HepG2 (cell line): ENCODE measurements around the gene MPI. TPM values are rescaled to one million over a fixed set of nuclear protein-coding genes. Genes with fewer than 3 reads are reported as not detected.

ENCODE experiments used
- AHR ChIP-seq: IDR thresholded peaks from 2 replicates; pipeline ENCODE4 v1.6.1; 2018; ENCODE audit warnings: missing genetic modification reagents, missing compliant biosample characterization
- EED ChIP-seq: sonication (generic); formaldehyde crosslinking; IDR thresholded peaks from 2 replicates; pipeline ENCODE4 v1.5.0; 2020; ENCODE audit warnings: mild to moderate bottlenecking, missing genetic modification reagents
- FOXK2 ChIP-seq: fragments of 450-650 bp; IDR thresholded peaks from 2 replicates; pipeline ENCODE4 v1.6.1; 2016
- HES4 ChIP-seq: sonication (generic); formaldehyde crosslinking; IDR thresholded peaks from 2 replicates; pipeline ENCODE4 v1.9.0; 2021; ENCODE audit warnings: mild to moderate bottlenecking, missing genetic modification reagents, borderline replicate concordance
- REXO4 ChIP-seq: sonication (generic); formaldehyde crosslinking; IDR thresholded peaks from 2 replicates; pipeline ENCODE4 v1.8.0; 2022; ENCODE audit warnings: missing genetic modification reagents, mild to moderate bottlenecking, borderline replicate concordance
- SNAPC2 ChIP-seq: sonication (generic); formaldehyde crosslinking; IDR thresholded peaks from 2 replicates; pipeline ENCODE4 v1.8.1; 2022; ENCODE audit warnings: mild to moderate bottlenecking, missing genetic modification reagents
- TFDP2 ChIP-seq: sonication (generic); formaldehyde crosslinking; IDR thresholded peaks from 2 replicates; pipeline ENCODE4 v1.4.0; 2020; ENCODE audit warnings: missing genetic modification reagents
- YEATS4 ChIP-seq: sonication (generic); formaldehyde crosslinking; IDR thresholded peaks from 2 replicates; pipeline ENCODE4 v1.4.0; 2020; ENCODE audit warnings: missing genetic modification reagents, borderline replicate concordance
- ZFP36 ChIP-seq: fragments of 150-350 bp; IDR thresholded peaks from 2 replicates; pipeline ENCODE4 v1.6.1; 2018; ENCODE audit warnings: borderline replicate concordance, low read length, low read depth; ENCODE audit not compliant: partially characterized antibody
- ZNF10 ChIP-seq: sonication (generic); formaldehyde crosslinking; IDR thresholded peaks from 2 replicates; pipeline ENCODE4 v1.4.0; 2020; ENCODE audit warnings: mild to moderate bottlenecking, low read depth, missing genetic modification reagents, borderline replicate concordance
- ZNF180 ChIP-seq: sonication (generic); formaldehyde crosslinking; IDR thresholded peaks from 2 replicates; pipeline ENCODE4 v1.4.0; 2020; ENCODE audit warnings: low read depth, missing genetic modification reagents, borderline replicate concordance
- ZNF225 ChIP-seq: sonication (generic); formaldehyde crosslinking; IDR thresholded peaks from 2 replicates; pipeline ENCODE4 v1.4.0; 2020; ENCODE audit warnings: mild to moderate bottlenecking, missing genetic modification reagents
- ZNF232 ChIP-seq: sonication (generic); formaldehyde crosslinking; IDR thresholded peaks from 2 replicates; pipeline ENCODE4 v1.4.0; 2020; ENCODE audit warnings: missing genetic modification reagents, borderline replicate concordance
- ZNF570 ChIP-seq: sonication (generic); formaldehyde crosslinking; IDR thresholded peaks from 2 replicates; pipeline ENCODE4 v1.4.0; 2020; ENCODE audit warnings: mild to moderate bottlenecking, missing genetic modification reagents, borderline replicate concordance
- ZNF576 ChIP-seq: sonication (generic); formaldehyde crosslinking; IDR thresholded peaks from 2 replicates; pipeline ENCODE4 v1.4.0; 2020; ENCODE audit warnings: mild to moderate bottlenecking, missing genetic modification reagents
- ZNF775 ChIP-seq: sonication (generic); formaldehyde crosslinking; IDR thresholded peaks from 2 replicates; pipeline ENCODE4 v1.4.0; 2020; ENCODE audit warnings: missing genetic modification reagents, mild to moderate bottlenecking, moderate library complexity, borderline replicate concordance
- polyA plus RNA-seq, 8 experiments: library from polyadenylated mRNA; depleted of rRNA in 3 of 8; stranded (reverse) in 7 of 8; unstranded in 1 of 8; fragments of >200 nt; fragmentation: Illumina TruSeq in 4 of 8; extraction: Trizol in 4 of 8; gene quantifications; 2 replicates each; pipeline versions ENCODE4 v1.2.1 to v1.2.3, GENCODE V29; 2011 to 2016; ENCODE audit warnings: low read depth in 4 of 8, missing spikeins in 1 of 8, mixed read lengths in 1 of 8; ENCODE audit not compliant: insufficient read depth in 1 of 8
- total RNA-seq, 5 experiments: library from RNA; depleted of rRNA; stranded (reverse); fragments of >200 nt; fragmentation: Illumina TruSeq; extraction: Trizol; gene quantifications; 2 replicates each; pipeline ENCODE4 v1.2.3, GENCODE V29; 2016; ENCODE audit warnings: low read depth in 1 of 5
- TF ChIP-seq, protein P1 (sequence below): sonication (generic); formaldehyde crosslinking; IDR thresholded peaks from 2 replicates; pipeline ENCODE4 v1.5.0; 2020; ENCODE audit warnings: mild to moderate bottlenecking, missing genetic modification reagents, borderline replicate concordance

Gene MPI
- total and polyA plus RNA-seq, 2 of the 13 experiments (the other 11 are each of a cell fraction or from before 2014, with no cell fraction given), result 36.9 to 63.5 TPM

- TF ChIP-seq, protein P1, sequence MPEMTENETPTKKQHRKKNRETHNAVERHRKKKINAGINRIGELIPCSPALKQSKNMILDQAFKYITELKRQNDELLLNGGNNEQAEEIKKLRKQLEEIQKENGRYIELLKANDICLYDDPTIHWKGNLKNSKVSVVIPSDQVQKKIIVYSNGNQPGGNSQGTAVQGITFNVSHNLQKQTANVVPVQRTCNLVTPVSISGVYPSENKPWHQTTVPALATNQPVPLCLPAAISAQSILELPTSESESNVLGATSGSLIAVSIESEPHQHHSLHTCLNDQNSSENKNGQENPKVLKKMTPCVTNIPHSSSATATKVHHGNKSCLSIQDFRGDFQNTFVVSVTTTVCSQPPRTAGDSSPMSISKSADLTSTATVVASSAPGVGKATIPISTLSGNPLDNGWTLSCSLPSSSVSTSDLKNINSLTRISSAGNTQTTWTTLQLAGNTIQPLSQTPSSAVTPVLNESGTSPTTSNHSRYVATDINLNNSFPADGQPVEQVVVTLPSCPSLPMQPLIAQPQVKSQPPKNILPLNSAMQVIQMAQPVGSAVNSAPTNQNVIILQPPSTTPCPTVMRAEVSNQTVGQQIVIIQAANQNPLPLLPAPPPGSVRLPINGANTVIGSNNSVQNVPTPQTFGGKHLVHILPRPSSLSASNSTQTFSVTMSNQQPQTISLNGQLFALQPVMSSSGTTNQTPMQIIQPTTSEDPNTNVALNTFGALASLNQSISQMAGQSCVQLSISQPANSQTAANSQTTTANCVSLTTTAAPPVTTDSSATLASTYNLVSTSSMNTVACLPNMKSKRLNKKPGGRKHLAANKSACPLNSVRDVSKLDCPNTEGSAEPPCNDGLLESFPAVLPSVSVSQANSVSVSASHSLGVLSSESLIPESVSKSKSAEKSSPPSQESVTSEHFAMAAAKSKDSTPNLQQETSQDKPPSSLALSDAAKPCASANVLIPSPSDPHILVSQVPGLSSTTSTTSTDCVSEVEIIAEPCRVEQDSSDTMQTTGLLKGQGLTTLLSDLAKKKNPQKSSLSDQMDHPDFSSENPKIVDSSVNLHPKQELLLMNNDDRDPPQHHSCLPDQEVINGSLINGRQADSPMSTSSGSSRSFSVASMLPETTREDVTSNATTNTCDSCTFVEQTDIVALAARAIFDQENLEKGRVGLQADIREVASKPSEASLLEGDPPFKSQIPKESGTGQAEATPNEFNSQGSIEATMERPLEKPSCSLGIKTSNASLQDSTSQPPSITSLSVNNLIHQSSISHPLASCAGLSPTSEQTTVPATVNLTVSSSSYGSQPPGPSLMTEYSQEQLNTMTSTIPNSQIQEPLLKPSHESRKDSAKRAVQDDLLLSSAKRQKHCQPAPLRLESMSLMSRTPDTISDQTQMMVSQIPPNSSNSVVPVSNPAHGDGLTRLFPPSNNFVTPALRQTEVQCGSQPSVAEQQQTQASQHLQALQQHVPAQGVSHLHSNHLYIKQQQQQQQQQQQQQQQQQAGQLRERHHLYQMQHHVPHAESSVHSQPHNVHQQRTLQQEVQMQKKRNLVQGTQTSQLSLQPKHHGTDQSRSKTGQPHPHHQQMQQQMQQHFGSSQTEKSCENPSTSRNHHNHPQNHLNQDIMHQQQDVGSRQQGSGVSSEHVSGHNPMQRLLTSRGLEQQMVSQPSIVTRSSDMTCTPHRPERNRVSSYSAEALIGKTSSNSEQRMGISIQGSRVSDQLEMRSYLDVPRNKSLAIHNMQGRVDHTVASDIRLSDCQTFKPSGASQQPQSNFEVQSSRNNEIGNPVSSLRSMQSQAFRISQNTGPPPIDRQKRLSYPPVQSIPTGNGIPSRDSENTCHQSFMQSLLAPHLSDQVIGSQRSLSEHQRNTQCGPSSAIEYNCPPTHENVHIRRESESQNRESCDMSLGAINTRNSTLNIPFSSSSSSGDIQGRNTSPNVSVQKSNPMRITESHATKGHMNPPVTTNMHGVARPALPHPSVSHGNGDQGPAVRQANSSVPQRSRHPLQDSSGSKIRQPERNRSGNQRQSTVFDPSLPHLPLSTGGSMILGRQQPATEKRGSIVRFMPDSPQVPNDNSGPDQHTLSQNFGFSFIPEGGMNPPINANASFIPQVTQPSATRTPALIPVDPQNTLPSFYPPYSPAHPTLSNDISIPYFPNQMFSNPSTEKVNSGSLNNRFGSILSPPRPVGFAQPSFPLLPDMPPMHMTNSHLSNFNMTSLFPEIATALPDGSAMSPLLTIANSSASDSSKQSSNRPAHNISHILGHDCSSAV (CRISPR knock-in tag), result no peak
- no peak for TF ChIP-seq ZFP36
- TF ChIP-seq ZNF225 (CRISPR knock-in tag), result peak; percentile 46; the same call in 1 of the 2 replicates
- TF ChIP-seq FOXK2, result no peak
- peak; percentile 96 for TF ChIP-seq YEATS4 (CRISPR knock-in tag)
- TF ChIP-seq HES4 (CRISPR knock-in tag), result peak; percentile 92
- TF ChIP-seq EED (CRISPR knock-in tag), result peak; percentile 53; the same call in 1 of the 2 replicates
- TF ChIP-seq ZNF775 (CRISPR knock-in tag), result no peak
- TF ChIP-seq ZNF576 (CRISPR knock-in tag), result no peak
- TF ChIP-seq TFDP2, result no peak; the same call in none of the 2 replicates
- TF ChIP-seq ZNF232, result no peak
- peak; percentile 81; the same call in 1 of the 2 replicates for TF ChIP-seq AHR
- TF ChIP-seq ZNF10 (CRISPR knock-in tag), result no peak
- TF ChIP-seq SNAPC2 (CRISPR knock-in tag), result no peak
- TF ChIP-seq ZNF570, result 0 out of 2 replicates have a peak, but pooled peaks have one; percentile 54
- TF ChIP-seq REXO4, result no peak
- no peak for TF ChIP-seq ZNF180 (CRISPR knock-in tag)
Measured at GRCh38 chr15:74937590-74938371, 47.9 kb downstream of the MPI start, which contains the start of gene COX5A (continued).
